ENCODE results near the gene GTPBP3.
"Not testable (repeated sequence)": the region's sequence is repeated elsewhere in the genome, so short reads cannot be mapped to it uniquely, and the experiment has no call there.

Gene GTPBP3

GRCh38 chr19:17336872-17337674, at the start of gene GTPBP3:
Gene GTPBP3, plus strand, starts transcription at chr19:17337553. Its CDS starts 59 bp downstream, at chr19:17337612.
- peak; percentile 97 to 98 for DNase-seq

GRCh38 chr19:17289489-17289888, 47.9 kb upstream of the GTPBP3 start:
- DNase-seq: peak; percentile 59 to 77

- peak; percentile 84 to 88 for DNase-seq
Observed at GRCh38 chr19:17292301-17293074, 44.9 kb upstream of the GTPBP3 start.

- no peak for DNase-seq
Observed at GRCh38 chr19:17293605-17294004, 43.7 kb upstream of the GTPBP3 start.

GRCh38 chr19:17294051-17294891, 43.1 kb upstream of the GTPBP3 start:
- DNase-seq: peak; percentile 67 to 76

GRCh38 chr19:17295551-17295950, 41.8 kb upstream of the GTPBP3 start:
- DNase-seq: not testable (repeated sequence)

- no peak for DNase-seq
Observed at GRCh38 chr19:17296273-17296672, 41.1 kb upstream of the GTPBP3 start.

GRCh38 chr19:17296976-17297375, 40.4 kb upstream of the GTPBP3 start:
- no peak for DNase-seq

GRCh38 chr19:17300992-17301619, 36.2 kb upstream of the GTPBP3 start:
- no peak for DNase-seq

GRCh38 chr19:17302391-17303166, 34.8 kb upstream of the GTPBP3 start:
- DNase-seq: peak in 1 of 2 donors; percentile 41

GRCh38 chr19:17303167-17303939, 34.0 kb upstream of the GTPBP3 start, which contains the start of gene ABHD8:
Gene ABHD8, minus strand, starts transcription at chr19:17303425. Its CDS starts 1,809 bp downstream, at chr19:17301616.
- DNase-seq: peak; percentile 94 to 96

- DNase-seq: no peak
Observed at GRCh38 chr19:17303940-17304267, 33.4 kb upstream of the GTPBP3 start.

- no peak for DNase-seq
Observed at GRCh38 chr19:17304386-17305215, 32.8 kb upstream of the GTPBP3 start.

- no peak for DNase-seq
Observed at GRCh38 chr19:17305216-17305516, 32.2 kb upstream of the GTPBP3 start.

- peak; percentile 93 to 96 for DNase-seq
Observed at GRCh38 chr19:17305517-17306284, 31.7 kb upstream of the GTPBP3 start, which contains the start of gene MRPL34. Gene MRPL34, plus strand, starts transcription at chr19:17305872. Its CDS starts 21 bp downstream, at chr19:17305893.

GRCh38 chr19:17306285-17306714, 31.1 kb upstream of the GTPBP3 start:
- DNase-seq: no peak

GRCh38 chr19:17307876-17308377, 29.4 kb upstream of the GTPBP3 start:
- DNase-seq: no peak

- DNase-seq: peak; percentile 98 to 99
Observed at GRCh38 chr19:17309198-17309964, 28.0 kb upstream of the GTPBP3 start, which contains the start of gene DDA1. Gene DDA1, plus strand, starts transcription at chr19:17309563. Its CDS starts 92 bp downstream, at chr19:17309655.

Measured in stimulated activated CD4-positive, alpha-beta T cell treated with anti-CD3 and anti-CD28 coated beads, Interleukin-2, amount 100 ng/mL, for 24 hours (primary cell).